MCF 10A (cell line): Measurements from ENCODE around the gene MYLIP. TPM values are rescaled to one million over a fixed set of nuclear protein-coding genes. Genes with fewer than 3 reads are reported as not detected.

Experiments
- BruUV-seq: library from RNA; stranded (reverse); fragments of 400-500 nt; replicated peaks from 2 replicates; lab custom pipeline; 2021; lab: Mats Ljungman, UMichigan
- CTCF ChIA-PET: fragments of 300-600 bp; sonication (Branson Sonifier 250); formaldehyde crosslinking; extraction: SDS; loops from one replicate; lab custom pipeline; 2021; ENCODE audit warnings: antibody characterized with exemption, inconsistent platforms; lab: Yijun Ruan, JAX
- POLR2A ChIA-PET: fragments of 300-600, 350-650 bp; sonication (Branson Sonifier 250); formaldehyde crosslinking; extraction: SDS; loops from one replicate; lab custom pipeline; 2020; ENCODE audit warnings: antibody characterized with exemption, inconsistent platforms; lab: Yijun Ruan, JAX
- DNase-seq: peaks from one replicate; pipeline ENCODE4 v3.0.0-alpha.2; 2018; ENCODE audit not compliant: unreplicated experiment
- H3K27ac Mint-ChIP-seq: one replicate; pipeline ENCODE4 v1.8.0; 2022; ENCODE audit warnings: mild to moderate bottlenecking, low read depth, mixed read lengths; ENCODE audit not compliant: unreplicated experiment
- H3K27me3 Mint-ChIP-seq: one replicate; pipeline ENCODE4 v1.8.0; 2022; ENCODE audit warnings: mixed read lengths; ENCODE audit not compliant: insufficient read depth, unreplicated experiment
- H3K36me3 Mint-ChIP-seq: one replicate; pipeline ENCODE4 v1.8.0; 2022; ENCODE audit warnings: mild to moderate bottlenecking, moderate library complexity, mixed read lengths; ENCODE audit not compliant: insufficient read depth, unreplicated experiment
- H3K4me1 Mint-ChIP-seq: one replicate; pipeline ENCODE4 v1.8.0; 2022; ENCODE audit warnings: mixed read lengths; ENCODE audit not compliant: insufficient read depth, unreplicated experiment
- H3K4me3 Mint-ChIP-seq: one replicate; pipeline ENCODE4 v1.8.0; 2022; ENCODE audit warnings: mild to moderate bottlenecking, moderate library complexity, mixed read lengths; ENCODE audit not compliant: unreplicated experiment
- H3K9me3 Mint-ChIP-seq: one replicate; pipeline ENCODE4 v1.8.0; 2022; ENCODE audit warnings: mixed read lengths; ENCODE audit not compliant: unreplicated experiment
- CTCF ChIP-seq: fragments of 200-600 bp; IDR thresholded peaks from one replicate; pipeline ENCODE4 v1.8.0; 2022; ENCODE audit warnings: antibody characterized with exemption, mild to moderate bottlenecking; ENCODE audit not compliant: unreplicated experiment
- intact Hi-C: fragments of 100-400 bp; cut with micrococcal nuclease; formaldehyde crosslinking; loops from 2 replicates; pipeline ENCODE4 v1.14.1; 2022
- total RNA-seq: library from RNA; stranded (reverse); gene quantifications from 2 replicates; pipeline ENCODE4 v1.2.3, GENCODE V29; 2022

The MYLIP gene
- total RNA-seq, 1 experiment from 2014 or later = 2.1 TPM

- H3K4me1 Mint-ChIP-seq = peaks cover 15% of the 10 kb centered on the region
- no peaks in the 10 kb centered on the region for H3K27me3 Mint-ChIP-seq
- H3K27ac Mint-ChIP-seq = peak overlapping the region; percentile 16
- H3K4me3 Mint-ChIP-seq = peak overlapping the region; percentile 87
- peak; percentile 21 for DNase-seq
- ChIA-PET CTCF (interaction anchor here (0.6 to 3.6 kb wide), 15 partner anchors 12 to 635 kb away, joined by 3 to 18 read pairs (median 6); no protein-coding TSS in a partner anchor), POLR2A (interaction anchor here (0.6 to 2.7 kb wide), 18 partner anchors 8 to 480 kb away, joined by 3 to 12 read pairs (median 4); no protein-coding TSS in a partner anchor)
- BruUV-seq = TSS peak; percentile 31
- intact Hi-C loops = loop anchor here (2.0 kb wide), 1 partner anchor 53 kb away; no protein-coding TSS in a partner anchor
- no peaks in the 10 kb centered on the region for H3K9me3 Mint-ChIP-seq
- TF ChIP-seq CTCF = no peak
- peaks cover 7% of the 10 kb centered on the region for H3K36me3 Mint-ChIP-seq
Observed at GRCh38 chr6:16129623-16130401, 926 bp downstream of the MYLIP start.

GRCh38 chr6:16130437-16130891 is 1.6 kb downstream of the MYLIP start:
- no peak for TF ChIP-seq CTCF
- Mint-ChIP-seq H3K4me3 (peak overlapping the region; percentile 87), H3K27me3 (no peaks in the 10 kb centered on the region), H3K27ac (peak overlapping the region; percentile 51), H3K4me1 (peaks cover 15% of the 10 kb centered on the region), H3K36me3 (peaks cover 7% of the 10 kb centered on the region), H3K9me3 (no peaks in the 10 kb centered on the region)
- ChIA-PET POLR2A (interaction anchor here (0.6 to 2.7 kb wide), 18 partner anchors 7 to 468 kb away, joined by 3 to 12 read pairs (median 3); no protein-coding TSS in a partner anchor), CTCF (interaction anchor here (0.6 to 3.6 kb wide), 17 partner anchors 24 to 634 kb away, joined by 3 to 14 read pairs (median 4); no protein-coding TSS in a partner anchor)
- intact Hi-C loops = no loop called here
- peak; percentile 5 for DNase-seq
- BruUV-seq = no TSS peak

- Mint-ChIP-seq H3K36me3 (peaks cover 7% of the 10 kb centered on the region), H3K27ac (peak overlapping the region; percentile 51), H3K27me3 (no peaks in the 10 kb centered on the region), H3K9me3 (no peaks in the 10 kb centered on the region), H3K4me1 (peaks cover 17% of the 10 kb centered on the region), H3K4me3 (peak overlapping the region; percentile 87)
- BruUV-seq = no TSS peak
- peak; percentile 70 for DNase-seq
- intact Hi-C loops = no loop called here
- CTCF ChIA-PET = interaction anchor here (0.6 to 3.6 kb wide), 15 partner anchors 13 to 447 kb away, joined by 3 to 14 read pairs (median 4); no protein-coding TSS in a partner anchor
- POLR2A ChIA-PET = interaction anchor here (0.6 to 2.7 kb wide), 9 partner anchors 12 to 469 kb away, joined by 3 to 11 read pairs (median 4); no protein-coding TSS in a partner anchor
- TF ChIP-seq CTCF = no peak
Observed at GRCh38 chr6:16130932-16131387, 2.1 kb downstream of the MYLIP start.

- ChIA-PET CTCF (interaction anchor here (0.8 to 3.6 kb wide), 3 partner anchors 39 to 442 kb away, joined by 3 to 14 read pairs (median 5); no protein-coding TSS in a partner anchor), POLR2A (interaction anchor here (0.8 to 1.1 kb wide), 2 partner anchors 14 to 19 kb away, joined by 3 read pairs; no protein-coding TSS in a partner anchor)
- no peak overlapping the region for H3K27ac Mint-ChIP-seq
- BruUV-seq = no TSS peak
- H3K9me3 Mint-ChIP-seq = no peaks in the 10 kb centered on the region
- H3K4me1 Mint-ChIP-seq = peaks cover 32% of the 10 kb centered on the region
- no peak overlapping the region for H3K4me3 Mint-ChIP-seq
- intact Hi-C loops = no loop called here
- TF ChIP-seq CTCF = no peak
- DNase-seq = no peak
- peaks cover 7% of the 10 kb centered on the region for H3K36me3 Mint-ChIP-seq
- no peaks in the 10 kb centered on the region for H3K27me3 Mint-ChIP-seq
Observed at GRCh38 chr6:16132909-16133308, 4.0 kb downstream of the MYLIP start.
